Endometrium (tissue), 2 donors: ENCODE results near the gene NR0B1.

ENCODE experiments used
- FAIRE-seq: peaks from 2 replicates; lab custom pipeline; 2012; peaks lifted over from hg19 to GRCh38; lab: Jason Lieb, UNC
- donor health status: control.
- donor health status: control.

The NR0B1 gene

GRCh38 chrX:30309139-30309571, at the start of gene NR0B1:
Gene NR0B1 (minus strand): TSS chrX:30309390. CDS start chrX:30309363, 27 bp downstream.
- no peak for FAIRE-seq

DNA sequence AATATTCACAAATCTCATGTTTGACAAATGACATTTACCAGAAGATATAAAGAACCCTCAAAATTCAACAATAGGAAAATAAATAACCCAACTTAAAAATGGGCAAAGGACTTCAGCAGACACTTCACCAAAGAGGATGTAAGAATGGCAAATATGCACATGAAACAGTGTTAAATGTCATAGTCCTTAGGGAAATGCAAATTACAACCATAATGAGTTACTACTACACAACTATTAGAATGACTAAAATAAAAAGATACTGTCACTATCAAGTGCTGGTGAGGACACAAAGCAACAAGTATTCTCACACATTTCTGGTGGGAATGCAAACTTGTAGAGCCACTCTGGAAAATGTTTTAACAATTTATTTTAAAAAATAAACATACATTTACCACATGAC, 40.8 kb upstream of the NR0B1 start:
- no peak for FAIRE-seq

DNA sequence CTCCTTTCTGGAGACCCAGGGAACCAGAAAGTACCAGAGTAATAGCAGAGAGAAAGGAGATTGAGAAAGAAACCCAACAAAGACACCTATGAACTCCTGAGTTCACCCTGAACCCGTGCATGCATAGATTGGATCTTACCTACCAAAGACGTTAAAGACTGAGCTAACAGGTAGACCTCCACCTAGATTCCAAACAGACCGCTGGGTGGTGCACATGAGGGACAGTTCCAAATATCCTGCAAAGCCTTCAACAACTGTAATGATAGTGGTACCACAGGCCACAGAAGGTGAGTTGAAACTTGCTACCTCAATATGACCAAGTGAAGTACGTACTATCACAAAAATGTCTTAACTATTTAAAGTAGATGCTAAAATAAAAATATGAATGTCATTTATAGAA, 34.0 kb upstream of the NR0B1 start:
- FAIRE-seq: no peak

DNA sequence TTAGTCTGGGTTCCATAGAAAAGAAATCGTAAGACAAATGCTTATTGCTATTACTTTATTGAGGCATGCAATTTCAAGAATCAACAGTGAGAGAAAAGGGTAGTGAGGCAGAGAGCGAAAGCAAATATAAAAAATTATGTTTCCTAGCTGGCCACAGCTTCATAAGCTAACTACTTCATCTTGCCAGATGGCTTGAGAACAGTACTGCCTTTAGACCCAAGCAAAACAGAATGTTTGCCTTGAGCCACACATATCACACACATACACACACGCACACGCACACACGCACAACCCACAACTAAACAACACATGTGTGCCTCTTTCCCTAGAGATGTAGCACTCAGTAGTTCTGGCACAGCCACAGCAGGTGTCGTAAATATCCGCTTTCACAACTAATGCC, 31.6 kb upstream of the NR0B1 start:
- FAIRE-seq: no peak

DNA sequence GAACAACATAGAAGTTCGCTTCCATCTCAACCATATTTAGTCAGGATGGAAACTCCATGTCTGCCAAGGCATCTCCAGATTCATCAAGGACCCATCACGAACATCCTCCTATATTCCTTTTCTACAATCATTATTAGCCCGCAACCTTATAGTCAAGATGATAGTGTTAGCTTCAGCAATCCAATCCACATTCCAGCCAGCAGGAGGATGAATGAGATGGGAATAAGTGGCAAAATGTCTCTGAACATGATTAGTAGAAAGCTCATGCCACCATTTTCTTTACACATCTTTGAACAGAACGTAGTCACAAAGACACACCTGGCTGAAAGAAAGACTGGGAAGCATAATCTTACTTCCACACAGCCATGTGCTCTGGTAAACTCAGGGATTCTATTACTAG, 18.6 kb upstream of the NR0B1 start:
- FAIRE-seq: no peak

DNA sequence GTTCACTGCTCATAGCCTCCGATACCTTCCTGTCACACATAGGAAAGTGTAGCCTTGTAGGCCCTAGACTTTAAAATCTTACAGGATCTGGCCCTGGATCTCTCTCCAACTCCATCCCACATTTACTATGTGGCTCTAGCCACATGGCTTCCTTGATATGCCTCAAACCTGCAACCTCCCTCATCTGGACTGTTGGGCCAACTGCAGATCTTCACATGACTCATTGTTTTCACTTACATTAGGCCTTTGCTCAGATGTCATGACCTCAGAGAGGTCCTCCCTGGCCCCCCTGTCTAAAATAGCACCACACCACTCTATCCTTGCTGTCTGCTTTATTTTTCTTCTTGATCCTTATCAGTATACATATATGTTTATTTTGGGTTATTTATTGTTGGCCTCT, 8.1 kb upstream of the NR0B1 start:
- no peak for FAIRE-seq

GRCh38 chrX:30313322-30313721, 4.1 kb upstream of the NR0B1 start:
- FAIRE-seq: no peak

DNA sequence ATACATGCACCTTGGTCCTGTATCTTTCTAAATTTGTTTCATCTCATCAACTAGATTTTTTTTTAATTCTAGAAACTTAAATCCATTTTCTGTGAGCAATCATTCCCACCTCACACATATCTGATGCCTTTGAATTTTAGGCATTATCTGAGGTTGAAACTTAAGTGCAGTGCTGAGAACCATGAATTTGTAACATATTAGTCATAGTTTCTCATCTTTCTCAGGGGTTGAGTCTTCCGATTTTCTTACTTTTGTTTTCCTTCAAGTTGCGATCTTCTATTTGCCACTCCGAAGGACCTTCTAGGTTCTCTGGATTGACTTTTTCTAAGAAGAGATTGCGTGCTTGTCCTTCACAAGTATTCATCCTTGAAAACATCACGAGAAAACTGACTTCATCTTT, 3.7 kb upstream of the NR0B1 start:
- FAIRE-seq: no peak

GRCh38 chrX:30310429-30311206, 1.4 kb upstream of the NR0B1 start:
- FAIRE-seq: no peak

DNA sequence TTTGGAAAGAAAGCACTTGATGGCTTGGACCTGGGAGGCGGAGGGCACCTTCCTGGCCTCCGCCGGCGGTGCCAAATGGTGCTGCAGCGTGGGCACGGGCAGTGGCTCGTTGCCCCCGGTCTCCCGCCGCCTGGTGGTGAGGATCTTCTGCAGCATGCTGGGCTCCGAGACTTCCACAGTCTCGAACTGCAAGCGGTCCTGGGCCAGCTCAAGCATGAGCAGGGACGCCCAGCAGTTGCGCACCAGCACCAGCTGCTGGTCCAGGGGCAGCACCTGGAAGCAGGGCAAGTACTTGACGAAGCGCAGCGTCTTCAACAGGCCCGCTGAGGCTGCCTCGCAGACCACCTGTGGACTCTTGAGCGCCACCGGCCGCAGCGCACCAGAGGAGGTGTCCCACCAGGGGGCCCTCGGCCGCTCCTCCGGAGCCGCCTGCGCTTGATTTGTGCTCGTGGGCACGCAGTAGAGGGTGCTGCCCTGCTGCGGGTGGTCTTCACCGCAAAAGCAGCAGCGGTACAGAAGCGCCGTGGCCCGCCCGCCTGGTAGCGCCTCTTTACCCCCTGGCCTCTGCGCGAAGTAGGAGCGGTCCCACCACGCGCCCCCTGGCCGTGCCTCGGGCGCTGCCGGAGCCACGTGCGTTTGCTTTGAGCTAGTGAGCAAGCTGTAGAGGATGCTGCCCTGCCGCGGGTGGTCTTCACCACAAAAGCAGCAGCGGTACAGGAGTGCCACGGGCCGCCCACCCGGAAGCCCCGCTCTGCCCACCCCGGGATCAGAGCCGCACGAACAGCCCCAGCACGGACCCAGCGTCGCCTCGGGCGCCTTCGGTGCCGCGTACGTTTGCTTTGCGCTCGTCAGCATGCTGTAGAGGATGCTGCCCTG, 689 bp downstream of the NR0B1 start:
- FAIRE-seq: no peak

DNA sequence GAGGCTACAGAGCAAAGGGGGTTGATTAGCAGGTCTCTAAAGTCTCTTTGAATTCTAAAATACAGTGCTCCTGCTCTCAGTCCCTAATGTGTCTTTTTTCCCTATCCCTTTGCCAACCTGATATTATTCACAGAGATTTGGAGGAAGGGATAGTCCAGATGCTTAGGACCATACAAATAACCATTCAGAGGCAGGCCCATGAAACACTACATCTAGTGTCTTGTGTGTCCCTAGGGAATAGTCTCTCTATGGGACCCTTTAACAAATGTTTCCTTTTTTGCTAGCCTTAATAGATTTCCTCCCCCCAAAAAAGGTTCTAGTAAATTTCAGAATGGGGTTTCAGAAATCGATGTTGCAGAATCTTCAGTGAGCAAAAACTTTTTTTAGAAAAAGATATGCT, 1.7 kb downstream of the NR0B1 start:
- FAIRE-seq: no peak

GRCh38 chrX:30304866-30305265, 4.3 kb downstream of the NR0B1 start:
- no peak for FAIRE-seq

GRCh38 chrX:30302956-30303355, 6.2 kb downstream of the NR0B1 start:
- no peak for FAIRE-seq

DNA sequence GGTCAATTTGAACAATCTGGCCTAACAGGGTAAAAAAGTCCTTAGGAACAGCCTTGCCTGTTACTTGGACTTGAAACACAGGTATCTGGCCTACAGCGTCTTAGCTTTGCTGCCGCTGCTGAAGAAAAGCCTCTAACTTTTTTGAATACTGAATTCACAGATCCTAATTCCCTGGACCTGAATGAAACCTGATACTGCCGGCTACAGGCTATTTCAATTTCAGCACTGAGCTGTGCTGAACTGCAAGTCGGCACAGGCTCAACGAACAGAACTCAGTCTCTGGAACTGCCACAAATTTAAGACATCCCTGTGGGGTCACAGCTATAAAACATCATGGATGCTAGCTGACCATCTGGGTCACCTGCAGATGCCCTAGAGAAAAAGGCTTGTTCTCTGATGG, 7.2 kb downstream of the NR0B1 start:
- FAIRE-seq: no peak

DNA sequence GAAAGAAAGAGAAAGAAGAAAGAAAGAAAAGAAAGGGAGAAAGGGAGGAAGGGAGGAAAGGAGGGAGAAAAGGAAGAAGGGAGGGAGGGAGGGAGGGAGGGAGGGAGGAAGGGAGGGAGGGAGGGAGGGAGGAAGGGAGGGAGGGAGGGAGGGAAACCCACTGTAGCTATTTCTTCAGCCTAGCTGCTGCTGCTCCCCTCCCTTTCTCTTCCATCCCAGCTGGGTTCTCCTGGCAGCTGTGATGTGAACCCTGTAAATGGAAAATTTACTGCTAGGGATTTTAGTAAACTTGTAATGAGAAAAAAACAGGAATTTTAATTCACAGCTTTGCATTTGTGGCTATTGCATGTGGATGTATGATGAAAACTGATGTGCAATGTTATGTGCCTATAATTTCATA, 8.0 kb downstream of the NR0B1 start:
- FAIRE-seq: no peak

GRCh38 chrX:30296408-30297254, 12.6 kb downstream of the NR0B1 start:
- FAIRE-seq: no peak

GRCh38 chrX:30283456-30284200, 25.6 kb downstream of the NR0B1 start:
- FAIRE-seq: no peak

- FAIRE-seq: no peak
Observed at GRCh38 chrX:30282527-30282926, 26.7 kb downstream of the NR0B1 start.

- no peak for FAIRE-seq
Observed at GRCh38 chrX:30280428-30280827, 28.8 kb downstream of the NR0B1 start.

GRCh38 chrX:30278365-30278764, 30.8 kb downstream of the NR0B1 start:
- no peak for FAIRE-seq

GRCh38 chrX:30275498-30275897, 33.7 kb downstream of the NR0B1 start:
- no peak for FAIRE-seq

GRCh38 chrX:30270639-30271038, 38.6 kb downstream of the NR0B1 start:
- no peak for FAIRE-seq
